Ovary (tissue), 9 donors: ENCODE results near the gene TLE5. TPM values are rescaled to one million over a fixed set of nuclear protein-coding genes. Genes with fewer than 3 reads are reported as not detected.
A peak's percentile ranks its signal among the peaks of the same experiment; 100 is the strongest.

Experiments
- DNase-seq, 5 donors: peaks; one replicate each; pipeline ENCODE4 v3.0.0-alpha.2; 2019 to 2020
- H3K27ac ChIP-seq, 2 donors: fragments of 200-600 bp; one replicate each; pipeline versions ENCODE4 v1.5.1 to v1.8.0; 2019 to 2022
- H3K27me3 ChIP-seq: fragments of 200-600 bp; one replicate; pipeline ENCODE4 v1.8.0; 2022
- H3K36me3 ChIP-seq: fragments of 200-600 bp; sonication (generic); one replicate; pipeline ENCODE4 v1.5.1; 2019
- H3K4me1 ChIP-seq: one replicate; pipeline ENCODE4 v1.8.1; 2013; ENCODE audit warnings: mild to moderate bottlenecking, moderate library complexity; ENCODE audit not compliant: insufficient read depth
- H3K4me3 ChIP-seq: fragments of 200-600 bp; sonication (generic); one replicate; pipeline ENCODE4 v1.5.1; 2017
- H3K9me3 ChIP-seq, 2 donors: fragments of 200-600 bp in 1 of 2; sonication (generic) in 1 of 2; one replicate each; pipeline versions ENCODE4 v1.5.1 to v1.8.1; 2013 to 2019; ENCODE audit warnings: mild to moderate bottlenecking in 1 of 2, moderate library complexity in 1 of 2
- CTCF ChIP-seq, 3 donors: fragments of 450-650 bp in 2 of 3; fragments of 200-600 bp in 1 of 3; IDR thresholded peaks; one replicate each; pipeline versions ENCODE4 v1.5.1 to v1.8.0; 2016 to 2022; ENCODE audit warnings: antibody characterized with exemption in 3 of 3, mild to moderate bottlenecking in 1 of 3
- EP300 ChIP-seq: sonication (generic); formaldehyde crosslinking; IDR thresholded peaks from one replicate; pipeline ENCODE4 v1.6.1; 2017; ENCODE audit warnings: antibody characterized with exemption
- POLR2A ChIP-seq: fragments of 450-650 bp; IDR thresholded peaks from one replicate; pipeline ENCODE4 v1.6.1; 2017; ENCODE audit warnings: antibody characterized with exemption, mild to moderate bottlenecking, moderate library complexity
- WGBS, 3 donors: extraction: QIAGEN DNeasy Blood & Tissue Kit in 1 of 3; methylation state at CpG; one replicate each; pipeline versions ENCODE4 v1.1.5 to v1.1.7; 2013 to 2017; 5-methylcytosine and 5-hydroxymethylcytosine counted together
- intact Hi-C, 4 donors: fragments of 100-400 bp; cut with DNase I; formaldehyde crosslinking; loops; one replicate each; pipeline versions ENCODE4 v1.11.0 to v1.15.1; 2022 to 2023
- polyA plus RNA-seq, 2 donors: library from polyadenylated mRNA; stranded (reverse); fragments of 200-250 nt in 1 of 2; fragments of 350-450 nt in 1 of 2; fragmentation: Illumina TruSeq in 1 of 2; extraction: RNeasy Lipid Tissue Mini Kit (QIAGEN cat#74804) in 1 of 2; gene quantifications; one replicate each; pipeline ENCODE4 v1.2.3, GENCODE V29; 2013 to 2014
- total RNA-seq, 7 donors: library from RNA; depleted of rRNA in 2 of 7; stranded (reverse); fragments of >200 nt in 2 of 7; fragmentation: NEBNext Ultra II Directional in 3 of 7; extraction: Animal tissue kit (Norgen Biotek cat#: 25700) in 3 of 7; gene quantifications; one replicate each; pipeline versions ENCODE4 v1.1.0 to v1.2.4, GENCODE V29; 2016 to 2023
- donor health status: DM: no; HTN: no; CAD: no; lungs with moderate emphysema.
- donor health status: DM: no; HTN: no; CAD: no.
- donor health status: Bipolar disorder and iron deficiency.
- donor health status: DM: yes; HTN: yes; CAD: no.
- donor health status: DM: no; HTN: no; CAD: no.
- donor health status: DM: yes; HTN: yes; CAD: no.

Gene TLE5
- total and polyA plus RNA-seq, 9 donors = 241 to 670 (median 503) TPM

GRCh38 chr19:3058821-3059314, 3.4 kb downstream of the TLE5 start:
- peaks cover 9% of the 10 kb centered on the region for H3K4me1 ChIP-seq
- no peak overlapping the region for H3K4me3 ChIP-seq
- 80 to 87% (median 84%) methylated on average over 10 of the region's 10 CpGs for WGBS, 3 donors
- H3K27me3 ChIP-seq = no peaks in the 10 kb centered on the region
- H3K27ac ChIP-seq = peak overlapping the region; percentile 86 to 88
- H3K36me3 ChIP-seq = no peaks in the 10 kb centered on the region
- TF ChIP-seq POLR2A = no peak
- no peak for TF ChIP-seq CTCF (IDR thresholded peaks at IDR 0.05)
- no peak for TF ChIP-seq EP300
- H3K9me3 ChIP-seq = no peaks in the 10 kb centered on the region
- intact Hi-C loops = no loop called here
- DNase-seq = no peak

GRCh38 chr19:3058009-3058820, 4.1 kb downstream of the TLE5 start:
- Histone ChIP-seq H3K27me3 (no peaks in the 10 kb centered on the region), H3K4me3 (no peak overlapping the region), H3K9me3 (no peaks in the 10 kb centered on the region), H3K36me3 (no peaks in the 10 kb centered on the region), H3K4me1 (peaks cover 10% of the 10 kb centered on the region), H3K27ac (peak overlapping the region; percentile 86 to 88)
- no peak for DNase-seq
- WGBS, 3 donors = 65 to 76% (median 70%) methylated on average over 20 of the region's 20 CpGs
- TF ChIP-seq EP300 (no peak), POLR2A (no peak)
- intact Hi-C loops = no loop called here

GRCh38 chr19:3057275-3057714, 5.0 kb downstream of the TLE5 start:
- Histone ChIP-seq H3K27ac (peak overlapping the region; percentile 86 to 88), H3K9me3 (no peaks in the 10 kb centered on the region), H3K36me3 (no peaks in the 10 kb centered on the region), H3K27me3 (no peaks in the 10 kb centered on the region), H3K4me3 (no peak overlapping the region), H3K4me1 (peaks cover 10% of the 10 kb centered on the region)
- TF ChIP-seq CTCF (IDR thresholded peaks at IDR 0.05) (peak in 1 of 3 donors; percentile 35), EP300 (peak; percentile 14), POLR2A (peak; percentile 16)
- intact Hi-C loops = no loop called here
- 0 to 14% (median 5%) methylated on average over 25 to 26 of the region's 26 CpGs for WGBS, 3 donors
- peak; percentile 91 to 97 (median 96) for DNase-seq

GRCh38 chr19:3056417-3057088, 5.7 kb downstream of the TLE5 start:
- peaks cover 10% of the 10 kb centered on the region for H3K4me1 ChIP-seq
- no peak overlapping the region for H3K4me3 ChIP-seq
- WGBS, 3 donors = 21 to 26% (median 24%) methylated on average over 10 of the region's 10 CpGs
- peak in 3 of 5 donors; percentile 28 to 72 (median 61) for DNase-seq
- H3K36me3 ChIP-seq = no peaks in the 10 kb centered on the region
- H3K27me3 ChIP-seq = no peaks in the 10 kb centered on the region
- no peaks in the 10 kb centered on the region for H3K9me3 ChIP-seq
- intact Hi-C loops = no loop called here
- TF ChIP-seq CTCF (IDR thresholded peaks at IDR 0.05) (no peak), EP300 (no peak), POLR2A (no peak)
- H3K27ac ChIP-seq = peak overlapping the region; percentile 86 to 88
